CD4-positive, alpha-beta T cell treated with Interferon gamma for 1 hour (primary cell): Measurements from ENCODE around the gene CBFB.

Experiments
- DNase-seq: peaks from one replicate; pipeline ENCODE4 v3.0.0-alpha.2; 2020

CBFB gene

GRCh38 chr16:67052399-67052798 is 23.4 kb downstream of the CBFB start:
- no peak for DNase-seq

- DNase-seq, result no peak
Measured at GRCh38 chr16:67053767-67054334, 24.9 kb downstream of the CBFB start.

GRCh38 chr16:67054901-67055300 is 26.0 kb downstream of the CBFB start:
- DNase-seq, result no peak

GRCh38 chr16:67055712-67056487 is 27.0 kb downstream of the CBFB start:
- DNase-seq, result no peak

GRCh38 chr16:67063008-67063407 is 34.1 kb downstream of the CBFB start:
- no peak for DNase-seq

- DNase-seq, result no peak
Measured at GRCh38 chr16:67068212-67068753, 39.3 kb downstream of the CBFB start.

- DNase-seq, result no peak
Measured at GRCh38 chr16:67071476-67072048, 42.6 kb downstream of the CBFB start.

- no peak for DNase-seq
Measured at GRCh38 chr16:67075331-67075730, 46.4 kb downstream of the CBFB start.

- DNase-seq, result no peak
Measured at GRCh38 chr16:67077871-67078270, 48.9 kb downstream of the CBFB start.

- no peak for DNase-seq
Measured at GRCh38 chr16:67082100-67082499, 53.2 kb downstream of the CBFB start.

GRCh38 chr16:67082891-67083290 is 53.9 kb downstream of the CBFB start:
- DNase-seq, result no peak

GRCh38 chr16:67084345-67085028 is 55.5 kb downstream of the CBFB start:
- DNase-seq, result no peak

- DNase-seq, result no peak
Measured at GRCh38 chr16:67086822-67087221, 57.9 kb downstream of the CBFB start.

- DNase-seq, result no peak
Measured at GRCh38 chr16:67087291-67087690, 58.3 kb downstream of the CBFB start.

GRCh38 chr16:67087803-67088202 is 58.9 kb downstream of the CBFB start:
- no peak for DNase-seq

GRCh38 chr16:67088551-67088950 is 59.6 kb downstream of the CBFB start:
- no peak for DNase-seq

GRCh38 chr16:67089101-67089500 is 60.2 kb downstream of the CBFB start:
- no peak for DNase-seq

GRCh38 chr16:67091906-67092566 is 63.1 kb downstream of the CBFB start:
- no peak for DNase-seq

- DNase-seq, result no peak
Measured at GRCh38 chr16:67093098-67093726, 64.3 kb downstream of the CBFB start.

GRCh38 chr16:67098599-67098998 is 69.7 kb downstream of the CBFB start:
- DNase-seq, result no peak

- DNase-seq, result no peak
Measured at GRCh38 chr16:67100569-67101310, 71.8 kb downstream of the CBFB start.
